ENCODE results near the gene SP110. TPM values are rescaled to one million over a fixed set of nuclear protein-coding genes. Genes with fewer than 3 reads are reported as not detected.

SP110 gene
- total RNA-seq, 1 experiment from 2014 or later: 11.9 TPM

GRCh38 chr2:230244211-230244610 lies 24.4 kb upstream of the SP110 start:
- H3K36me3 Mint-ChIP-seq (ENCODE audit: insufficient read depth, unreplicated experiment): no peaks in the 10 kb centered on the region
- peaks cover 18% of the 10 kb centered on the region for H3K27me3 Mint-ChIP-seq (ENCODE audit: insufficient read depth, unreplicated experiment)
- H3K4me3 Mint-ChIP-seq (ENCODE audit: unreplicated experiment): no peak overlapping the region
- no peak overlapping the region for H3K27ac Mint-ChIP-seq (ENCODE audit: low read depth, unreplicated experiment)
- peak; percentile 56 for DNase-seq (ENCODE audit: unreplicated experiment)
- ChIA-PET CTCF (no interaction called here), POLR2A (interaction anchor here (1.1 kb wide), 1 partner anchor 17 kb away, joined by 3 read pairs; no protein-coding TSS in a partner anchor)
- H3K4me1 Mint-ChIP-seq (ENCODE audit: insufficient read depth, unreplicated experiment): no peaks in the 10 kb centered on the region
- no peaks in the 10 kb centered on the region for H3K9me3 Mint-ChIP-seq (ENCODE audit: unreplicated experiment)
- BruUV-seq (replicated peaks): no TSS peak
- intact Hi-C loops (cut with micrococcal nuclease): no loop called here
- no peak for TF ChIP-seq CTCF (IDR thresholded peaks at IDR 0.05; ENCODE audit: unreplicated experiment)

- Mint-ChIP-seq H3K4me3 (ENCODE audit: unreplicated experiment) (no peak overlapping the region), H3K36me3 (ENCODE audit: insufficient read depth, unreplicated experiment) (no peaks in the 10 kb centered on the region), H3K9me3 (ENCODE audit: unreplicated experiment) (peaks cover 10% of the 10 kb centered on the region), H3K4me1 (ENCODE audit: insufficient read depth, unreplicated experiment) (peaks cover 5% of the 10 kb centered on the region), H3K27me3 (ENCODE audit: insufficient read depth, unreplicated experiment) (no peaks in the 10 kb centered on the region), H3K27ac (ENCODE audit: low read depth, unreplicated experiment) (no peak overlapping the region)
- ChIA-PET POLR2A (no interaction called here), CTCF (no interaction called here)
- DNase-seq (ENCODE audit: unreplicated experiment): no peak
- TF ChIP-seq CTCF (IDR thresholded peaks at IDR 0.05; ENCODE audit: unreplicated experiment): no peak
- intact Hi-C loops (cut with micrococcal nuclease): no loop called here
- BruUV-seq (replicated peaks): no TSS peak
These were observed 15.1 kb upstream of the SP110 start for GRCh38 chr2:230234845-230235244.

GRCh38 chr2:230234122-230234722 lies 14.4 kb upstream of the SP110 start:
- TF ChIP-seq CTCF (IDR thresholded peaks at IDR 0.05; ENCODE audit: unreplicated experiment): no peak
- H3K27ac Mint-ChIP-seq (ENCODE audit: low read depth, unreplicated experiment): no peak overlapping the region
- DNase-seq (ENCODE audit: unreplicated experiment): no peak
- CTCF ChIA-PET: no interaction called here
- H3K9me3 Mint-ChIP-seq (ENCODE audit: unreplicated experiment): peaks cover 10% of the 10 kb centered on the region
- POLR2A ChIA-PET: no interaction called here
- peaks cover 5% of the 10 kb centered on the region for H3K4me1 Mint-ChIP-seq (ENCODE audit: insufficient read depth, unreplicated experiment)
- H3K27me3 Mint-ChIP-seq (ENCODE audit: insufficient read depth, unreplicated experiment): no peaks in the 10 kb centered on the region
- no TSS peak for BruUV-seq (replicated peaks)
- intact Hi-C loops (cut with micrococcal nuclease): no loop called here
- H3K4me3 Mint-ChIP-seq (ENCODE audit: unreplicated experiment): no peak overlapping the region
- no peaks in the 10 kb centered on the region for H3K36me3 Mint-ChIP-seq (ENCODE audit: insufficient read depth, unreplicated experiment)

- Mint-ChIP-seq H3K9me3 (ENCODE audit: unreplicated experiment) (peaks cover 10% of the 10 kb centered on the region), H3K4me1 (ENCODE audit: insufficient read depth, unreplicated experiment) (peaks cover 5% of the 10 kb centered on the region), H3K27me3 (ENCODE audit: insufficient read depth, unreplicated experiment) (no peaks in the 10 kb centered on the region), H3K4me3 (ENCODE audit: unreplicated experiment) (no peak overlapping the region), H3K27ac (ENCODE audit: low read depth, unreplicated experiment) (no peak overlapping the region), H3K36me3 (ENCODE audit: insufficient read depth, unreplicated experiment) (no peaks in the 10 kb centered on the region)
- TF ChIP-seq CTCF (IDR thresholded peaks at IDR 0.05; ENCODE audit: unreplicated experiment): no peak
- no TSS peak for BruUV-seq (replicated peaks)
- intact Hi-C loops (cut with micrococcal nuclease): no loop called here
- ChIA-PET CTCF (no interaction called here), POLR2A (no interaction called here)
- no peak for DNase-seq (ENCODE audit: unreplicated experiment)
These were observed 11.5 kb upstream of the SP110 start for GRCh38 chr2:230231251-230231650.

Measured in MCF 10A (cell line).